ENCODE results near the gene CHI3L2.

Gene CHI3L2

GRCh38 chr1:111190931-111191451 lies 36.5 kb upstream of the CHI3L2 start:
- H3K4me3 ChIP-seq (ENCODE audit: low read depth, low read length): no peak overlapping the region
- H3K27me3 ChIP-seq (replicated peaks): no peaks in the 10 kb centered on the region
- peaks cover 11% of the 10 kb centered on the region for H3K36me3 ChIP-seq (replicated peaks)
- in situ Hi-C loops (cut with HindIII; ENCODE audit: low pct_ligation_motif_present, low sequenced_read_pairs): no loop called here
- peak; percentile 27 for DNase-seq
- no peak for TF ChIP-seq CTCF (IDR thresholded peaks at IDR 0.05; ENCODE audit: low read depth, low read length, missing control alignments)
- H3K27ac ChIP-seq: peak overlapping the region; percentile 12

- H3K36me3 ChIP-seq (replicated peaks): peaks cover 11% of the 10 kb centered on the region
- H3K27me3 ChIP-seq (replicated peaks): no peaks in the 10 kb centered on the region
- in situ Hi-C loops (cut with HindIII; ENCODE audit: low pct_ligation_motif_present, low sequenced_read_pairs): no loop called here
- H3K4me3 ChIP-seq (ENCODE audit: low read depth, low read length): no peak overlapping the region
- H3K27ac ChIP-seq: peak overlapping the region; percentile 12
- DNase-seq: peak; percentile 22
- no peak for TF ChIP-seq CTCF (IDR thresholded peaks at IDR 0.05; ENCODE audit: low read depth, low read length, missing control alignments)
These were observed 36.0 kb upstream of the CHI3L2 start for GRCh38 chr1:111191496-111191895.

DNA sequence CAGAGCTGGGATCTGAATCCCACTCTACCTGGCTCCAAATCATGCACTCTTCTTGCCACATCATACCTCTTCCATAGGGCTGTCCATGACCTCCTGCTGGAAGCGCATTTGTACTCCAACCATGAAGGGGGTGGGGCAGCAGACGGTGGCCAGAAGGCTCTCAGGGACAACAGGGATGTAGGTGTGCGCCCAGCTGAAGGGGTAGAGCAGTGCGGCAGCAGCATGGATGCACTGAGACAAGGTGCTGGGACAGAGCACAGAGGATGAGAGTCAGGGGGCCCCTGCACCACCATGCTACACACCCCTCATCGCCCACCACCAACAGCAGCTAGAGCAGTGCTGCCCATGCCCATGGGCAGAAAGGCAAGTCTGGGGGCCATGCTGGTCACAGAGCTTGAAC lies 35.4 kb upstream of the CHI3L2 start:
- no peak for TF ChIP-seq CTCF (IDR thresholded peaks at IDR 0.05; ENCODE audit: low read depth, low read length, missing control alignments)
- no peaks in the 10 kb centered on the region for H3K27me3 ChIP-seq (replicated peaks)
- no peak overlapping the region for H3K4me3 ChIP-seq (ENCODE audit: low read depth, low read length)
- in situ Hi-C loops (cut with HindIII; ENCODE audit: low pct_ligation_motif_present, low sequenced_read_pairs): no loop called here
- peaks cover 6% of the 10 kb centered on the region for H3K36me3 ChIP-seq (replicated peaks)
- no peak for DNase-seq
- no peak overlapping the region for H3K27ac ChIP-seq

DNA sequence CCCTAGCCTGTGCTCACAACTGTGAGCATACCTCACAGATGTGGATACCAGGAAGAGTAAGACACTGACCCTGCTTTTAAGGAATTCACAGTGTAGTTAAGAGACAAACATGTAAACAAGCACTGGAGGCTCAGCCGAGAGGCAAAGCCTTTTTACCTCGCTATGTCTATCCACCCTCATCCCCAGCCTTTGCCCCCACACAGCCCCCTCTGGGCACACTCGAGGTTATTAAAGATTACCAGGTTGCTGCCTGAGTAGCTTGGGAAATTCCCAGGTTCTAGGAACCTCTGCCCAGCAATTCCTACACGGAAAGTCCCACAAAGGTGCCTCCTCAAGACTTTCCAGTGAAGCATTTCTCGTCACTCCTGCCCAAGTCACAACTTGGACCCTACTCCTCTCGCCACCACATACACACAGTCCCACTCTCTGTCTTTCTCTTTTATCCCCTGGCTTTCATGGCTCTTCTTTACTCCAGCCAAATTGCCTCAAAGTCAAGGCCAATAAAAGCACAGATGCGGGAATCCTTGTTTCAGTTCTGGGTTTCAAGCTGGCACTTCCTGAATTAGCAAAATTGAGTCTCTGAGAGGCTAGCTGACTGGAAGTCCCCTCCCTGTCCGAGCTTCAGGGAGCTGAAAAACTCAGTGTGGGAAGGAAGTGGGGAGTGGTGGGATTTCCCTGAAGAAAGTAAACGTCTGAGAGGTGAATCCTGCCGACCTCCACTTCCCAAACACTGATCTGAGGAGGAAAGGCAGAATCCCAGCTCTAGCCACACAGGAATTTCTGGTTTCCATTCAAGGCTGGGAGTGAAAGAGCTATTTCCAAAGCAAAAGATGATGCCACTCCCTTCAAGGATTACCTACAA lies 34.6 kb upstream of the CHI3L2 start:
- Histone ChIP-seq H3K36me3 (replicated peaks) (peaks cover 4% of the 10 kb centered on the region), H3K4me3 (ENCODE audit: low read depth, low read length) (no peak overlapping the region), H3K27me3 (replicated peaks) (no peaks in the 10 kb centered on the region), H3K27ac (no peak overlapping the region)
- in situ Hi-C loops (cut with HindIII; ENCODE audit: low pct_ligation_motif_present, low sequenced_read_pairs): no loop called here
- no peak for TF ChIP-seq CTCF (IDR thresholded peaks at IDR 0.05; ENCODE audit: low read depth, low read length, missing control alignments)
- no peak for DNase-seq

DNA sequence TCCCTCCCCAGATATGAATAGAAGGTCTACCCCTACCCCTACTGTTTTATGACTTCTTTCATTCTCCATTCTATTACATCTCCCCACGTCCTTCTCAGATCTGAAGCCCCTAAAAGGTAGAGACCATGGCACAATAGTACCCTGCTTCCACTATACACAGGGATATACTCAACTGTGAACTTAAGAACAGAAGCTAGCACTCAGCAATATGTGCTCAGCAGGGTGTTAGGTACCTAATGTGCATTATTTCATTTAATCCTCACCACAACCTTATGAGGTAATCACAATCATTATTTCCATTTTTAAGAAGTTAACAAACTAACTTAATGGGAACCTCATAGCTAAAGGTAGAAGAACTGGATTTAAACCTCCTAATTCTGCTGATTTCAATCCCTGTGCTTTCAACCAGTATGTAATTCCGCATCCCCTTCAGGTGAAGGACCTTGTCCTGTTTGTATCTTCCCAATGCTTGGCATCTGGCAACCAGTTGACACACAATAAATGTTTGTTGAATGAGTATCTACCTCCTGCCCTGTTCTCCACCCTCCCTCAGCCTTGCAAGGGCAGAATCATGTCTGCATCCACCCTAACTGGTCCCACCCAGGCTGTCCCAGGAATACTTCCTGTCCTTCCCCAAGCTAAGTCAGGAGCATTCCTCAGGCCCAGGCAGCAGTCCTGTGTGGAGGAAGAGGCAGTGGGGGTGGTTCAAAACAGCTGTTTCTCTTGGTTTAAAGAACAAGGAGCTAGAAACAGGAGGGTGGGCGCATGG lies 33.6 kb upstream of the CHI3L2 start:
- in situ Hi-C loops (cut with HindIII; ENCODE audit: low pct_ligation_motif_present, low sequenced_read_pairs): no loop called here
- TF ChIP-seq CTCF (IDR thresholded peaks at IDR 0.05; ENCODE audit: low read depth, low read length, missing control alignments): no peak
- H3K27me3 ChIP-seq (replicated peaks): no peaks in the 10 kb centered on the region
- no peak overlapping the region for H3K27ac ChIP-seq
- DNase-seq: no peak
- no peaks in the 10 kb centered on the region for H3K36me3 ChIP-seq (replicated peaks)
- no peak overlapping the region for H3K4me3 ChIP-seq (ENCODE audit: low read depth, low read length)
